Muscle layer of colon (tissue), 2 donors: ENCODE measurements around the gene MPL.
"Not testable (repeated sequence)": the region's sequence is repeated elsewhere in the genome, so short reads cannot be mapped to it uniquely, and the experiment has no call there.

ENCODE experiments used
- H3K27ac ChIP-seq: one replicate; pipeline ENCODE4 v1.7.0; 2013; ENCODE audit warnings: low read depth, mild to moderate bottlenecking, low read length, moderate library complexity
- H3K27me3 ChIP-seq, 2 donors: one replicate each; pipeline ENCODE4 v1.7.0; 2013; ENCODE audit warnings: low read length in 2 of 2, mild to moderate bottlenecking in 2 of 2; ENCODE audit not compliant: insufficient read depth in 2 of 2, control insufficient read depth in 1 of 2
- H3K36me3 ChIP-seq: one replicate; pipeline ENCODE4 v1.7.0; 2013; ENCODE audit warnings: mild to moderate bottlenecking, low read length; ENCODE audit not compliant: insufficient read depth
- H3K4me1 ChIP-seq: one replicate; pipeline ENCODE4 v1.7.0; 2013; ENCODE audit warnings: mild to moderate bottlenecking, low read length; ENCODE audit not compliant: insufficient read depth
- H3K4me3 ChIP-seq, 2 donors: one replicate each; pipeline ENCODE4 v1.7.0; 2013; ENCODE audit warnings: low read length in 2 of 2, low read depth in 1 of 2, mild to moderate bottlenecking in 1 of 2, moderate library complexity in 1 of 2
- H3K9ac ChIP-seq: one replicate; pipeline ENCODE4 v1.7.0; 2013; ENCODE audit warnings: low read length
- H3K9me3 ChIP-seq: one replicate; pipeline ENCODE4 v1.7.0; 2013; ENCODE audit warnings: mild to moderate bottlenecking, low read length
- donor health status: abdominal sarcoma.
- donor health status: Adenocarcinoma of cecum.

MPL gene

DNA sequence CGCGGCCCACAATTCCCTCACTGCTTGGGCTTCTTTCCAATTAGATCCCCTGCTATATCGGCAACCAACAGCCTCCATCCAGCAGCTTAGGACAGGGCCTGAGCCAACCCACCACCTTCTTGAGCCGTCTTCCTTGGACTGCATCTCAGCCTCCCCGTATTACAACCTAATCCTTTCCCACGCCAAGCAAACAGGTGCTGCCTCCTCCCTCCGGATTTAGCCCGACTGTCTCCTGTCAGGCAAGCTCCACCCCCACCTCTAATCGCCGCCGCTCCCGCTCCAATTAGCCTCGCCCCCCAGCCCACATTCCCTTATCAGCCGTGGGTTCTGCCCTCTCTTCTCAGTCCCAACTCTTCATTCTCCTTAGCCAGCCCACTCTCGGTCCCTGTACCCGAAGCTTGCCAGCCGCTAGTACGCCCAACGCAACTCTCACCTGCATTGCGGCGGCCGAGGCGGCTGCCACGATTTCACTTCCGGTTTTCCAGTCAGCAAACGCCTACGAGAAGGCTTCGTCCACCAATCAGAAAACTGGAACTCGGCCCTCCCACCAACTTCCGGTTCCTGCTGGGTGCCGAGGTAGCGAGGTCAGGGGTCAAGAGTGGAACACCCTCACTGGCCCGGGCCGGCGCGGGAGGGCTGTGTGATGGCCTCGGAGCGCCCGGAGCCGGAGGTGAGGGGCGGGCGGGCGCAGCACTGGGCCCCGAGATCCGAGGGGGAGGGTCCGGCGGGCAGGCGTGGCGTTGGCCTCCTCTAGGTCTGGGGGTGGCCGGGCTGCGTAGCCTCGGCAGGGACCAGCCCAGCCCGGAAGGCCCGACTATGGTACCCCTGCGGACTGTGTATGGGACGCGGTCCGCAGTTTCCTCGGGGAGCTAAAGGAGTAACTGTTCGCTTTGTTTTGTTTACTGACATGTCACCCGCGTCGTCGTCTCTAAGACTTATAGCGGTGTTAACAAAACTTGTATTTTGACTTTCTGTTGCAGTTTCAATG, 52.0 kb downstream of the MPL start, which contains the start of the genes MED8 and SZT2:
Gene MED8, minus strand, starts transcription at position 475 of the 988 bp plus-strand sequence. Its CDS starts 36 bp downstream, at position 439.
Gene SZT2, plus strand, starts transcription at position 574 of the 988 bp plus-strand sequence. Its CDS starts 70 bp downstream, at position 644.
- no peaks in the 10 kb centered on the region for H3K27me3 ChIP-seq
- H3K9me3 ChIP-seq: no peaks in the 10 kb centered on the region
- peak within 1 kb of the TSS; percentile 70 for H3K27ac ChIP-seq
- H3K4me3 ChIP-seq: peak within 1 kb of the TSS; percentile 69 to 90
- peak within 1 kb of the TSS; percentile 75 for H3K9ac ChIP-seq
- H3K4me1 ChIP-seq: peaks cover 33% of the 10 kb centered on the region
- H3K36me3 ChIP-seq: peaks cover 43% of the 10 kb centered on the region

DNA sequence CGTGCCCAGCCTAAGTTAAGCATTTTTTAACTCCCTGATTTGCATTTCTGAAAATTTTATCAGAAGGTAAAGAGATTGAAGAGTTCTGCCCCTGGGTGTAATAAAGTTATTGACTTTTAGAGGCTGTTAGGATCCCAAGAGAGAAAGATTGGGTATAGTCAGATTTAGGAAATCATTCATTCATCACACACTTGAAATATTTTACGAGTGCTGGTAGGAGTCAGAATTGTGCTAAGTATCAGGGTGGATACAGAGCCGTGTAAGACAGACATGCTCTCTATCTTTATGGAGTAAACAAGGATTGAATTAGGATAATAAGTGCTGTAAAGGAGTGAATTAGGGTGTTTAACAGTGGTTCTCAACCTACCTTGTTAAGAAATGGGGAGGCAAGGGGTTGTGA, 55.1 kb downstream of the MPL start:
- Histone ChIP-seq H3K27ac (no peak overlapping the region), H3K4me3 (no peak overlapping the region), H3K4me1 (peaks cover 33% of the 10 kb centered on the region), H3K9ac (no peak overlapping the region), H3K9me3 (no peaks in the 10 kb centered on the region), H3K36me3 (peaks cover 21% of the 10 kb centered on the region), H3K27me3 (no peaks in the 10 kb centered on the region)

DNA sequence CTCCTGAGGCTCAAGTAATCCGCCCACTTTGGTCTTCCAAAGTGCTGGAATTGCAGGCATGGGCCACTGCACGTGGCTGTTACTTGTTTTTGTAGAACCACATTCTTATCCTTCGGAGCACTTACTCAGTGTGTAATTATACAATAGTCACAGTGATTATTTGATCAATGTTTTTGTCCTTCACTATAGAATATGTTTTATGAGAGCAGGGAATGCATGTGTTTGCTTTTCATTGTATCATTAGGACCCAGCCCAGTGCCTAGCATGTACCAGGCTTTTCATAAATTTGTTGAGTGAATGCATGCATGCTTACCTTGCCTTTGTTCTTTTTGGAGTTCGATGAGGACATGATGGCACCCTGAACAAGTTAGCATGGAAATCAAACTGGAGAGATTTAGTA, 57.9 kb downstream of the MPL start:
- H3K4me1 ChIP-seq: peaks cover 15% of the 10 kb centered on the region
- H3K9me3 ChIP-seq: no peaks in the 10 kb centered on the region

DNA sequence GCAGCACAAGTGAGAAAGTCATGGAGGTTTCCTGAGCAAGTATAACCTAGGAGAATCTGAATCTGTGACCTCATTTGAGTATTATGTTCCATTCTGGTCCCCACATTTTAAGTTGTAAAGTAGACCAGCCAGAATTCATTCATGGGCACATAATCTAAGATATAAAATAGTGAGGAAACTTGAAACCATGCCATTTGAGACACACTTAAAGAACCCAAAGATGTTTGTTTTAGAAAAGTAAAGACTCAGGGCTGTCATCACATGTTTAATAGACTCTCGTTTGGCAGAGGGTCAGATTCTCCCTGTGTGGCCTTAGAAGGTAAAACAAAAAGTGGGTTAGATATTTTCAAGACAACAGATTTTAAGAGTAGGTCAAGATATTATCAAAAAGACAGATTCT, 58.4 kb downstream of the MPL start:
- peaks cover 10% of the 10 kb centered on the region for H3K4me1 ChIP-seq
- no peak overlapping the region for H3K9ac ChIP-seq
- no peaks in the 10 kb centered on the region for H3K27me3 ChIP-seq
- H3K9me3 ChIP-seq: no peaks in the 10 kb centered on the region
- peaks cover 23% of the 10 kb centered on the region for H3K36me3 ChIP-seq
- no peak overlapping the region for H3K27ac ChIP-seq
- H3K4me3 ChIP-seq: no peak overlapping the region

More for the DNA sequence above, 57.9 kb downstream of the MPL start:
- no peak overlapping the region for H3K27ac ChIP-seq
- H3K9ac ChIP-seq: no peak overlapping the region
- H3K36me3 ChIP-seq: peaks cover 23% of the 10 kb centered on the region
- H3K27me3 ChIP-seq: no peaks in the 10 kb centered on the region
- no peak overlapping the region for H3K4me3 ChIP-seq

DNA sequence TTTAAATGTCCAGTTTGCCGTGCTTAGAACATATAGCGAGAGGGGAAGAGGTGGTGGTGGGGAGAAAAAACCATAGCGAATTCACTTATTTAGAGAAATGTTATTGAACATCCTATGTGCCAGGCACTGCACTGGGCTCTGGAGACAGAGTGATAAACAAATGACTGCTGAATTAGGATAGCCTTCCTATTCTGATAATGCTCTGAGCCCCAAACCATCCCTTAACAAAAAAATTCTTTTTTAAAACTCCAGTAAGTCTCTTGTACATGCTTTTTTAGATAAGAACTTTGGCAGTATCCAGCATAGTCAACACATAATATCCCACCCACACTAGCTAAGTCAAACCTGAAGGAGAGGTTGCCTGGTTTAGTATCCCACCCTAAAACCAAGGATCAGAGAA, 60.6 kb downstream of the MPL start:
- no peak overlapping the region for H3K9ac ChIP-seq
- no peaks in the 10 kb centered on the region for H3K27me3 ChIP-seq
- H3K9me3 ChIP-seq: no peaks in the 10 kb centered on the region
- H3K4me3 ChIP-seq: no peak overlapping the region
- peaks cover 23% of the 10 kb centered on the region for H3K36me3 ChIP-seq
- no peak overlapping the region for H3K27ac ChIP-seq
- H3K4me1 ChIP-seq: no peaks in the 10 kb centered on the region

DNA sequence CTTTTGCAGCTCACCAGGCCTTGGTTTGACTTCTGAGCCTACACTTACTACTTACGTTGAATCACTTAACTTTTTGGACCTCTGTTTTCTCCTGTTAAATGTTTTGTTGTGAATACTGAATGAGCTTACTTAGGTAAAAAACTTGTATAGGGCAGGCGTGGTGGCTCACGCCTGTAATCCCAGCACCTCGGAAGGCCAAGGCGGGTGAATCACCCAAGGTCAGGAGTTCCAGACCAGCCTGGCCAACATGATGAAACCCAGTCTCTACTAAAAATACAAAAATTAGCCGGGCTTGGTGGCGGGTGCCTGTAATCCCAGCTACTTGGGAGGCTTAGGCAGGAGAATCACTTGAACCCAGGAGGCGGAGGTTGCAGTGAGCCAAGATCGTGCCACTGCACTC, 62.8 kb downstream of the MPL start:
- not testable (repeated sequence) for H3K4me1 ChIP-seq, H3K4me3 ChIP-seq, H3K9me3 ChIP-seq, H3K27ac ChIP-seq, H3K27me3 ChIP-seq, H3K9ac ChIP-seq
- peaks cover 35% of the 10 kb centered on the region for H3K36me3 ChIP-seq

- H3K9me3 ChIP-seq: no peaks in the 10 kb centered on the region
Observed at GRCh38 chr1:43402089-43402865, 64.7 kb downstream of the MPL start.

More at GRCh38 chr1:43402089-43402865, 64.7 kb downstream of the MPL start:
- H3K4me3 ChIP-seq: no peak overlapping the region
- H3K36me3 ChIP-seq: peaks cover 49% of the 10 kb centered on the region
- H3K9ac ChIP-seq: no peak overlapping the region
- no peak overlapping the region for H3K27ac ChIP-seq
- H3K4me1 ChIP-seq: no peaks in the 10 kb centered on the region
- no peaks in the 10 kb centered on the region for H3K27me3 ChIP-seq
